ENCODE measurements around the gene VSTM4.

Gene VSTM4

GRCh38 chr10:49008505-49009198, 106.7 kb downstream of the VSTM4 start:
- no peak for DNase-seq (ENCODE audit: low read depth in 2 of 2)

GRCh38 chr10:49008091-49008490, 107.2 kb downstream of the VSTM4 start:
- DNase-seq (ENCODE audit: low read depth in 2 of 2) = no peak

GRCh38 chr10:49007129-49007528, 108.2 kb downstream of the VSTM4 start:
- DNase-seq (ENCODE audit: low read depth in 2 of 2) = no peak

GRCh38 chr10:49005270-49005669, 110.1 kb downstream of the VSTM4 start:
- no peak for DNase-seq (ENCODE audit: low read depth in 2 of 2)

GRCh38 chr10:49001870-49002672, 113.3 kb downstream of the VSTM4 start:
- no peak for DNase-seq (ENCODE audit: low read depth in 2 of 2)

GRCh38 chr10:49001402-49001801, 113.9 kb downstream of the VSTM4 start:
- no peak for DNase-seq (ENCODE audit: low read depth in 2 of 2)

GRCh38 chr10:49000437-49001398, 114.6 kb downstream of the VSTM4 start:
- no peak for DNase-seq (ENCODE audit: low read depth in 2 of 2)

GRCh38 chr10:48999346-48999745, 116.0 kb downstream of the VSTM4 start:
- no peak for DNase-seq (ENCODE audit: low read depth in 2 of 2)

GRCh38 chr10:48996329-48996728, 119.0 kb downstream of the VSTM4 start:
- DNase-seq (ENCODE audit: low read depth in 2 of 2) = no peak

GRCh38 chr10:48993627-48994026, 121.7 kb downstream of the VSTM4 start:
- DNase-seq (ENCODE audit: low read depth in 2 of 2) = no peak

GRCh38 chr10:48990226-48990625, 125.1 kb downstream of the VSTM4 start:
- no peak for DNase-seq (ENCODE audit: low read depth in 2 of 2)

- no peak for DNase-seq (ENCODE audit: low read depth in 2 of 2)
Observed at GRCh38 chr10:48985621-48986158, 129.6 kb downstream of the VSTM4 start.

GRCh38 chr10:48983648-48984351, 131.5 kb downstream of the VSTM4 start:
- no peak for DNase-seq (ENCODE audit: low read depth in 2 of 2)

GRCh38 chr10:48982584-48982983, 132.7 kb downstream of the VSTM4 start:
- no peak for DNase-seq (ENCODE audit: low read depth in 2 of 2)

- DNase-seq (ENCODE audit: low read depth in 2 of 2) = no peak
Observed at GRCh38 chr10:48981310-48981907, 133.9 kb downstream of the VSTM4 start.

GRCh38 chr10:48978318-48978717, 137.0 kb downstream of the VSTM4 start:
- no peak for DNase-seq (ENCODE audit: low read depth in 2 of 2)

GRCh38 chr10:48976196-48976595, 139.1 kb downstream of the VSTM4 start:
- DNase-seq (ENCODE audit: low read depth in 2 of 2) = no peak

- DNase-seq (ENCODE audit: low read depth in 2 of 2) = no peak
Observed at GRCh38 chr10:48974510-48975156, 140.7 kb downstream of the VSTM4 start.

GRCh38 chr10:48973065-48973464, 142.3 kb downstream of the VSTM4 start:
- no peak for DNase-seq (ENCODE audit: low read depth in 2 of 2)

- DNase-seq (ENCODE audit: low read depth in 2 of 2) = no peak
Observed at GRCh38 chr10:48970654-48971053, 144.7 kb downstream of the VSTM4 start.

Measured in stimulated activated CD4-positive, alpha-beta T cell treated with anti-CD3 and anti-CD28 coated beads, Interleukin-1b, Interleukin-23, amount 100 ng/mL, for 1 hour (primary cell).